ENCODE data around the gene NAV2.
"Not testable (repeated sequence)": the region's sequence is repeated elsewhere in the genome, so short reads cannot be mapped to it uniquely, and the experiment has no call there.

The NAV2 gene

DNA sequence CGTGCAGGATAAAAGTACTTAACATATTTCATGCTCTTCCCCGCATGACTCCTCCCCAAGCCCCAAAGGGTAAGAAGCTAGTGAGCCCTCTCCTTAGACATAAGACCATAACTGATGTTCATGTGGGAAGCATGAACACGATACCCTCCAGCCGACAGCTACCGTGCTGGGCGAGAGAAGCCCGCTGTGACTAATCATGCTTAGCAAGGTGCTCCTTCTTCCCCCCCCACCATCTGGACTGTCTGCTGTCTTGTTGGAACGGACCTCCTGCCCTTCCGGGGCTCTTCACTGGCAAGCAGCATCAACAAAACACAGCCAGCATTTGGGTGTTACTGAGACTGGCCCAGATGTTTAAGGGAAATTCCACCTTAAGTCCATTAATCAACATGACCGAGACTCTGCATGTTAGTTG is 247.0 kb downstream of the NAV2 start:
- no peak for DNase-seq
- in situ Hi-C loops (cut with HindIII; ENCODE audit: low pct_ligation_motif_present, low pct_unique_long_range_greater_than_20kb, low sequenced_read_pairs) = no loop called here

DNA sequence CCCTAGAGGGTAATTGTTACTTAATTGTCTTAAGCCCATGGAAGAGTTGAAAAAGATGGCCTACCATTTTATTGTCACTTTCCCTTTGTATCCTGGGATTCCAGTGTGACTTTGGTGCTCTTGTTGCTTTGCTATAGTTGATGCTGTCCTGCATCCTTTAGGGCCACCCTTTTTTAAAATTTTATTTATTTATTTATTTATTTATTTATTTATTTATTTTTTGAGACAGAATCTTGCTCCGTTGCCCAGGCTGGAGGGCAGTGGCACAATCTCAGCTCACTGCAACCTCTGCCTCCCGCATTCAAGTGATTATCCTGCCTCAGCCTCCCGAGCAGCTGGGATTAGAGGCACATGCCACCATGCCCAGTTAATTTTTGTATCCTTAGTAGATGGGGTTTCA is 247.8 kb downstream of the NAV2 start:
- in situ Hi-C loops (cut with HindIII; ENCODE audit: low pct_ligation_motif_present, low pct_unique_long_range_greater_than_20kb, low sequenced_read_pairs); DNase-seq: not testable (repeated sequence)

- in situ Hi-C loops (cut with HindIII; ENCODE audit: low pct_ligation_motif_present, low pct_unique_long_range_greater_than_20kb, low sequenced_read_pairs) = no loop called here
- DNase-seq = no peak
Observed at GRCh38 chr11:19961225-19961624, 248.6 kb downstream of the NAV2 start.

DNA sequence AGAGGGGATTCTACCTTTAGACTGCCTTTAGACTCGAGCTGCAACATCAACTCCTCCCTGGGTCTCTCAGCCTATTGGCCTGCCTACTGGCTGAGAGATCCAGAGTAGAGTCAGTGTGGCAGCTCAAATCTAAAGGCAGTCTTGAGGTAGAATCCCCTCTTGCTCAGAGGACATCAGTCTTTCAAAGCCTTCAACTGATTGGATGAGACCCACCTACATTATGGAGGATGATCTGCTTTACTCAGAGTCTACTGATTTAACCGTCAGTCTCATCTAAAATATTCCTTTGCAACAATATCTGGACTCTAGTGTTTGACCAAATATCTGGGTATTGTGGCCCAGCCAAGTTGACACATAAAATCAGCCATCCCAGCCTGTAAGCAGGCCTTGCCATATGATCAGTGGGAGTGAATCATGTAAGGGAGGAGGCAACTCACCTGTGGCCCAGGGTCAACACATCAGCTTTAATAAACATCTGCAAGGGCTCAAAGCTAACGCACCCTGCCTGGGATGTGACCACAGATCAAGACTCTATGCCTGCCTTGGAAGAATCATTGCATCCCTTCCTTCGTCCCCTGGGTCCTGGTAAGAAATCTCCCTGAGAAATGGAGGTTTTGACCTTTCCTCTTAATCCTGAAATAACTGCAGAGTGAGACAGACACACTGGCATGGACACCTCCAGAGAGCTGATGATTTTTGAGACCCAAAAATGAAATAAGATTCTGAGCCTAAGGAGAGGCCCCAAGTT is 249.6 kb downstream of the NAV2 start:
- no peak for DNase-seq
- in situ Hi-C loops (cut with HindIII; ENCODE audit: low pct_ligation_motif_present, low pct_unique_long_range_greater_than_20kb, low sequenced_read_pairs) = no loop called here

- in situ Hi-C loops (cut with HindIII; ENCODE audit: low pct_ligation_motif_present, low pct_unique_long_range_greater_than_20kb, low sequenced_read_pairs) = no loop called here
- DNase-seq = no peak
Observed at GRCh38 chr11:19962801-19963175, 250.2 kb downstream of the NAV2 start.

DNA sequence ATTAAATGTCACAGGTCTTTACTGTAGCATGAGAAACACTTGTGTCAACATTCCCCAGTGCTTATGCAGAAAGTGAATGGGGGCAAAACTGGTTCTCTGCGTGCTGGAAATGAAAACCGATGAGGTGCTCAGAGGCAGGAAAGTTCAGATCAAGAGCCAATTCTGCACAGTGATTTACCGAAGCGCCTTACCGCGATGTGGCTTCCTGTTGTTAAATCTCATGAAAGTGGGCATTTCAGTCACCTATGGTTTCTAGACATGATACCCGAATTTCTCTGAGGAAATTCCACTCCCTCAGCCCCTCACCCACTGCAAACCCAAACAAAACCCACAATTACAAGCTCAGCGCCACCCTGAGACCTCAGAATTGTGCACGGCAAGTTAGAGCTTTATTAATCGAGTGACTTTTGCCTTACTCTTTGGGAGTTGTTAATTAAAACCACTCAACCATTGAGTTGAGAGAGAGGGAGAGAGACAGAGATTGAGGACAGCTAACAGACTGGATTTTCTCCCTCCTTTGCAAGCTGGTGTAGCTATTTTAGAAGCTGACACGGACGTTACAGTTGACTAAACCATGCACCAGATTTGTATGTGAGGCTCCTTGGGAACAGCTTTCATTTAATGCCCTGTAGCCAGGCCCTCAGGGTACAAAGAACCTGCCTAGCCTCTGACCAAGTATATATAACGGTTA is 251.2 kb downstream of the NAV2 start:
- in situ Hi-C loops (cut with HindIII; ENCODE audit: low pct_ligation_motif_present, low pct_unique_long_range_greater_than_20kb, low sequenced_read_pairs) = no loop called here
- DNase-seq = no peak

DNA sequence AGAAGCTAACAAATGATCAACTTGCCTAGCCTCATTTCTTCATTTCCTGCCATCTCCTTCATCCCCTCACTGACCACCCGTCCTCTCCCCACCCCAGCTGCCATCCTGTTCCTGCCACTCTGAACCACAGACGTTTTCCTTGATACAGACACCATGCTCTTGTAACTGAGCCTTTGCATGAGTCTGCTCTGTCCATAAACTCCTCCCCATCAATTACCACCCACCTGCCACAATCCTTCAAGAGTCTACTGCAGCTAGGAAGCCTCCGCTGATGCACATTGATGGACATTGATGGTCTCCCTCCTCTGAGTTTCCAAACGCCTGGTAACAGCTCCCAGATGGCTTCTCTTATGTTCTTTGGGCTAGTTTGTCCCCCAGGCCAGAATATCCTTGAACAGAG is 253.8 kb downstream of the NAV2 start:
- in situ Hi-C loops (cut with HindIII; ENCODE audit: low pct_ligation_motif_present, low pct_unique_long_range_greater_than_20kb, low sequenced_read_pairs) = no loop called here

GRCh38 chr11:19966927-19967326 is 254.3 kb downstream of the NAV2 start:
- in situ Hi-C loops (cut with HindIII; ENCODE audit: low pct_ligation_motif_present, low pct_unique_long_range_greater_than_20kb, low sequenced_read_pairs) = no loop called here
- no peak for DNase-seq

More for the DNA sequence above, 253.8 kb downstream of the NAV2 start:
- no peak for DNase-seq

- DNase-seq = no peak
- in situ Hi-C loops (cut with HindIII; ENCODE audit: low pct_ligation_motif_present, low pct_unique_long_range_greater_than_20kb, low sequenced_read_pairs) = no loop called here
Observed at GRCh38 chr11:19967787-19968186, 255.2 kb downstream of the NAV2 start.

DNA sequence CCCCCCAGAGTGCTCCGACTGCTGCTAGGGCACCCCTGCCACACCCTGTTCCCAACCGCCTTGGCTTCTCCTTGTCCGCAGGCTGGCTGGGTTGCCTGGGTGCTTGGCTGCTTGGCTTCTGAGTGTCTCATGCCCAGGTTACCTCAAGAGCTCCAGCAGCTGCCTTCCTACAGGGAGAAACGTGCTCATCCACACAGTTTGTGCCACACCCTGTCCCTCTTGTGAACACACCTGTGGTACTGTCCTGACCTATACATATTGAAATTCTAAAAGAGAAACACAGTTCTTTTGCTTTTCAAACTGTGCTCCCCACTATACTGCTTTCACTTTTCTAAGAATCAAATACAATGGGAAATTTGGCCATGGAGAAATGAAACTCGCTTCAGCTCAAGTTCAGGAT is 256.2 kb downstream of the NAV2 start:
- in situ Hi-C loops (cut with HindIII; ENCODE audit: low pct_ligation_motif_present, low pct_unique_long_range_greater_than_20kb, low sequenced_read_pairs) = no loop called here
- DNase-seq = no peak

- DNase-seq = no peak
- in situ Hi-C loops (cut with HindIII; ENCODE audit: low pct_ligation_motif_present, low pct_unique_long_range_greater_than_20kb, low sequenced_read_pairs) = no loop called here
Observed at GRCh38 chr11:19970944-19971343, 258.3 kb downstream of the NAV2 start.

GRCh38 chr11:19972091-19972490 is 259.5 kb downstream of the NAV2 start:
- DNase-seq = no peak
- in situ Hi-C loops (cut with HindIII; ENCODE audit: low pct_ligation_motif_present, low pct_unique_long_range_greater_than_20kb, low sequenced_read_pairs) = no loop called here

DNA sequence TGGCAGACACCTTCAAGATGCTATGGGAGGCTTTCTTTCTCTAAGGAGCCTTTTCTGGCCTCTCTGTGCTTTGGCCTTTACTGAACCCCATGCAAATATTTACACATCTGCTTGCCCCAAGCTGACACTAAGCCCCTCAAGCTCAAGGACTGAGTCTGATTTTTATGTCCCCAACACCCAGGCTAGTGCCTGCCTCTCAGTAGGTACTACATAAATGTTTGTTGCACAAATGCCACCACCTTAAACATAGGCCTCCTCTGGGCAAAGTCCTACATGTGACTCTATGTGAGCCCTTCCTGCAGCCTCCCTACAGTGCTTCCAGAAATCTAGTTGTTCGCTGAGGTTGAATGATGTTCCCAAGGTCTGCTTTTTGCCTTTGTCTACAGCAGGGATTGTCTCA is 260.0 kb downstream of the NAV2 start:
- no peak for DNase-seq
- in situ Hi-C loops (cut with HindIII; ENCODE audit: low pct_ligation_motif_present, low pct_unique_long_range_greater_than_20kb, low sequenced_read_pairs) = no loop called here

DNA sequence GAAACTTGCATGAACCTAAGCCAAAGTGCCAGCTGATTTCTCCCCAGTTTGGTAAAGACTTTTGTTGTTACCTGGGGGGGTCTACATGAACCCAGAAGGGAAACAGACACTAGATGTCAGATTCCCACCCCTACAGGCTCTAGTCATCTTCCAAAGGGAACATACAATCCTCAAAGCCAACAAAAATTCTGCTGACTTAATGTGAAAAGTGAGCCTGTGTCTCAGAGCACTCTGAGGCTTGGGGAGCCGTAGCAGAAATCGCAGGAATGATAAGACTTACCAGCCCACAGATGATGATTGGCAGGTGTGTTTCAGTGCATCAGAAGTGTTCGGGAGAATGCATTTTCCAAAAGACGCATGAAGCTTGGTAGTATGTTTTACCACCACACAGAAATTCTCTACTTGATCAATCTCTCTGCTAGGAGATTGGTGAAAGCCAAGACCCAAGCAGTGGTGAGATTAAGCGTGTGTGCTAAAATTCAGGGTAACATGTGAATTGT is 260.5 kb downstream of the NAV2 start:
- in situ Hi-C loops (cut with HindIII; ENCODE audit: low pct_ligation_motif_present, low pct_unique_long_range_greater_than_20kb, low sequenced_read_pairs) = no loop called here
- DNase-seq = no peak

GRCh38 chr11:19974886-19975285 is 262.2 kb downstream of the NAV2 start:
- DNase-seq = no peak
- in situ Hi-C loops (cut with HindIII; ENCODE audit: low pct_ligation_motif_present, low pct_unique_long_range_greater_than_20kb, low sequenced_read_pairs) = no loop called here

- DNase-seq = no peak
- in situ Hi-C loops (cut with HindIII; ENCODE audit: low pct_ligation_motif_present, low pct_unique_long_range_greater_than_20kb, low sequenced_read_pairs) = no loop called here
Observed at GRCh38 chr11:19975414-19975990, 262.9 kb downstream of the NAV2 start.

- DNase-seq = no peak
- in situ Hi-C loops (cut with HindIII; ENCODE audit: low pct_ligation_motif_present, low pct_unique_long_range_greater_than_20kb, low sequenced_read_pairs) = no loop called here
Observed at GRCh38 chr11:19976281-19976941, 263.8 kb downstream of the NAV2 start.

DNA sequence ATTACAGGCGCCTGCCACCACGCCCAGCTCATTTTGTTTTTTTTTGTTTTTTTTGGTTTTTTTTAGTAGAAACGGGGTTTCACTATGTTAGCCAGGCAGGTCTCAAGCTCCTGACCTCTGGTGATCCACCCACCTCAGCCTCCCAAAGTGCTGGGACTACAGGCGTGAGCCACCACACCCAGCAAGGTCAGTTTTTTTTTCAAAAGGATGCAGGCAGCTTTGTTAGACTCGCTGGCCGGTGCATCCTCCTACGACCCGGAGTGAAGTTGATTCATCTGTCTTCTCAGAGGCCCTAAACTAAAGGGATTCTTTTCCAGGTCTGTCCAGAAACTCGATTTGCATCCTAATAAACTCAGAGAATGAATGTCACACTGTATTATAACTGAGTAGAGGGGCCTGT is 265.3 kb downstream of the NAV2 start:
- DNase-seq = no peak
- in situ Hi-C loops (cut with HindIII; ENCODE audit: low pct_ligation_motif_present, low pct_unique_long_range_greater_than_20kb, low sequenced_read_pairs) = no loop called here

Measured in ACHN (cell line).